OCI-LY7 (cell line): ENCODE results near the gene FAM184B. TPM values are rescaled to one million over a fixed set of nuclear protein-coding genes. Genes with fewer than 3 reads are reported as not detected.

Source experiments
- BruUV-seq: library from RNA; stranded (reverse); fragments of 400-500 nt; replicated peaks from 2 replicates; lab custom pipeline; 2021; lab: Mats Ljungman, UMichigan
- CTCF ChIA-PET: fragments of 300-600 bp; sonication (Branson Sonifier 250); formaldehyde crosslinking; loops from one replicate; lab custom pipeline; 2022; ENCODE audit warnings: antibody characterized with exemption; ENCODE audit not compliant: unreplicated experiment; lab: Charles Lee
- POLR2A ChIA-PET: fragments of 300-600 bp; sonication (Branson Sonifier 250); formaldehyde crosslinking; loops from one replicate; lab custom pipeline; 2022; ENCODE audit warnings: antibody characterized with exemption; lab: Charles Lee
- DNase-seq: peaks from one replicate; pipeline ENCODE4 v3.0.0-alpha.2; 2015; ENCODE audit warnings: low spot score
- H2AFZ ChIP-seq: fragments of 200-600 bp; sonication (generic), shearing (Covaris generic); 2 replicates; pipeline ENCODE4 v1.6.1; 2014; ENCODE audit warnings: mild to moderate bottlenecking, antibody characterized with exemption, low read length, moderate library complexity
- H3K27ac ChIP-seq: fragments of 200-600 bp; sonication (generic); 2 replicates; pipeline ENCODE4 v1.5.1; 2014; ENCODE audit warnings: mixed run types, low read depth, mild to moderate bottlenecking, moderate library complexity, low read length, inconsistent platforms; ENCODE audit not compliant: poor library complexity, severe bottlenecking
- H3K36me3 ChIP-seq: fragments of 200-600 bp; sonication (generic); 2 replicates; pipeline ENCODE4 v1.6.1; 2014; ENCODE audit warnings: mild to moderate bottlenecking, antibody characterized with exemption, low read length, moderate library complexity, mixed read lengths; ENCODE audit not compliant: insufficient read depth
- H3K4me1 ChIP-seq: fragments of 200-600 bp; sonication (generic); 2 replicates; pipeline ENCODE4 v1.5.1; 2014; ENCODE audit warnings: mild to moderate bottlenecking, low read length; ENCODE audit not compliant: insufficient read depth, poor library complexity, severe bottlenecking
- H3K4me2 ChIP-seq: fragments of 200-600 bp; sonication (generic); 2 replicates; pipeline ENCODE4 v1.6.1; 2014; ENCODE audit warnings: mild to moderate bottlenecking, low read length
- H3K4me3 ChIP-seq: fragments of 200-600 bp; sonication (generic); 2 replicates; pipeline ENCODE4 v1.5.1; 2014; ENCODE audit warnings: mild to moderate bottlenecking, low read depth, low read length; ENCODE audit not compliant: poor library complexity, severe bottlenecking
- H3K79me2 ChIP-seq: fragments of 200-600 bp; sonication (generic); 2 replicates; pipeline ENCODE4 v1.6.1; 2016; ENCODE audit warnings: low read depth, mild to moderate bottlenecking, low read length, moderate library complexity, mixed read lengths; ENCODE audit not compliant: insufficient read depth
- H3K9me2 ChIP-seq: fragments of 200-600 bp; sonication (generic); 2 replicates; pipeline ENCODE4 v1.6.1; 2016; ENCODE audit warnings: mild to moderate bottlenecking, low read length, mixed read lengths; ENCODE audit not compliant: insufficient read depth
- H3K9me3 ChIP-seq: fragments of 200-600 bp; sonication (generic); 2 replicates; pipeline ENCODE4 v1.6.1; 2014; ENCODE audit warnings: mild to moderate bottlenecking, mixed run types, low read length, mixed read lengths
- H4K20me1 ChIP-seq: fragments of 200-600 bp; sonication (generic); 2 replicates; pipeline ENCODE4 v1.6.1; 2014; ENCODE audit warnings: mild to moderate bottlenecking, antibody characterized with exemption, low read length, moderate library complexity, mixed read lengths; ENCODE audit not compliant: insufficient read depth
- CTCF ChIP-seq: fragments of 200-600 bp; sonication (generic); conservative IDR thresholded peaks from 2 replicates; pipeline ENCODE4 v1.5.1; 2014; ENCODE audit warnings: mild to moderate bottlenecking, antibody characterized with exemption, low read length, moderate library complexity, mixed read lengths
- EZH2phosphoT487 ChIP-seq: fragments of 200-600 bp; sonication (generic); IDR thresholded peaks from 2 replicates; pipeline ENCODE4 v1.6.1; 2018; ENCODE audit warnings: low read depth, borderline replicate concordance, mild to moderate bottlenecking, mixed run types, antibody characterized with exemption, low read length, moderate library complexity, mixed read lengths
- intact Hi-C: fragments of 100-400 bp; cut with micrococcal nuclease; formaldehyde crosslinking; loops from one replicate; pipeline ENCODE4 v1.10.0; 2022; ENCODE audit not compliant: unreplicated experiment
- total RNA-seq, 2 experiments: library from RNA; depleted of rRNA in 1 of 2; stranded (reverse); fragments of >200 nt in 1 of 2; shearing (Covaris generic) in 1 of 2; gene quantifications; 2 replicates each; pipeline ENCODE4 v1.2.3, GENCODE V29; 2014 to 2022

The FAM184B gene
- total RNA-seq, 2 experiments from 2014 or later: not detected

DNA sequence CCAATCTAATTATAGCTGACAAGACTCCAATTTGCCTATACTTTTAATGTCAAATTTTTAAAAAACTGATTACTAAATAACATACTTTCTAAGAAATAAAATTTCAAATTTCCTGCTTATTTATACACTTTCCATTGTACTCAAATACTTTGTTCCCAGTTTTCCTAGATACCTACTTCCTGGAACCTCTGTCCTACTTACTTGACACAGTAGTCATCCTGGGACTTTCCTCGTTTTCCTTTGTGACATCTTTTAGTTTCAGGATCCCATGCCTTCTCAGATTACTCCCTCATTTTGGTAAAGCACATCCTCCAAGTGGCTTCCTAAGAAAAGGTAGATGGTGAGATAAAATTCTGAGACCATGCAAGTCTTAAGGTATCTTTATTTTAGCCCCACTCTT, 13.3 kb upstream of the FAM184B start:
- Histone ChIP-seq H4K20me1 (no peaks in the 10 kb centered on the region), H3K27ac (no peak overlapping the region), H3K4me2 (no peak overlapping the region), H3K9me3 (no peaks in the 10 kb centered on the region; the same call in 1 of the 2 replicates), H3K36me3 (peaks cover 81% of the 10 kb centered on the region), H3K9me2 (no peaks in the 10 kb centered on the region), H3K79me2 (peaks cover 5% of the 10 kb centered on the region; the same call in 1 of the 2 replicates), H2AFZ (no peak overlapping the region), H3K4me1 (no peaks in the 10 kb centered on the region), H3K4me3 (no peak overlapping the region)
- BruUV-seq: no TSS peak
- intact Hi-C loops: no loop called here
- CTCF ChIA-PET: no interaction called here
- TF ChIP-seq CTCF: no peak
- TF ChIP-seq EZH2phosphoT487: no peak
- POLR2A ChIA-PET: interaction anchor here (2.1 kb wide), 1 partner anchor 10 kb away, joined by 10 read pairs; no protein-coding TSS in a partner anchor
- no peak for DNase-seq

- BruUV-seq: no TSS peak
- Histone ChIP-seq H2AFZ (no peak overlapping the region), H3K4me1 (peaks cover 13% of the 10 kb centered on the region), H3K27ac (no peak overlapping the region), H4K20me1 (no peaks in the 10 kb centered on the region), H3K9me2 (no peaks in the 10 kb centered on the region), H3K79me2 (no peaks in the 10 kb centered on the region; the same call in 1 of the 2 replicates), H3K36me3 (peaks cover 29% of the 10 kb centered on the region), H3K4me3 (no peak overlapping the region), H3K4me2 (no peak overlapping the region), H3K9me3 (no peaks in the 10 kb centered on the region; the same call in 1 of the 2 replicates)
- ChIA-PET CTCF (no interaction called here), POLR2A (no interaction called here)
- intact Hi-C loops: loop anchor here (5.0 kb wide), 1 partner anchor 247 kb away; no protein-coding TSS in a partner anchor
- TF ChIP-seq CTCF (no peak), EZH2phosphoT487 (no peak)
- no peak for DNase-seq
Observed at GRCh38 chr4:17788956-17789355, 7.5 kb upstream of the FAM184B start.

DNA sequence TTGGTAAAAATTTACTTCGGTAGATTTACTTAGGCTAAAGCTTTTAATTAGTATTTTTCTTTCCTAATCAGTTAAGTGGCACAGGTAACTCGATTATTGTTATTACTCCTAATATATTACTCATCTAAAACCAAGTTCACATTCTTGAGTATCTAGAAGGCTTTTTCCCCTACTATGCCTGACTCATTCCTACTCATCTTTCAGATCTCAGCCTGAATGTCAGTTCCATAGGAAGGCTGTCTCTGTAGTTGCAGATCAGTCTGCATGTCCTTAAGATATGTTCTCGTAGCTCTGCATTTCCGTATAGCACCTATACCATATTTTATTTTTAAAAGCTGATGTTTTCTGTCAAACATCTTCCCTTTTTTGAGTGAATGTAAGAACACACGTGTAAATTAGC, 5.9 kb upstream of the FAM184B start:
- no peak overlapping the region for H3K4me2 ChIP-seq
- H3K4me1 ChIP-seq: peaks cover 13% of the 10 kb centered on the region
- no peaks in the 10 kb centered on the region for H4K20me1 ChIP-seq
- ChIA-PET CTCF (no interaction called here), POLR2A (interaction anchor here (0.7 to 0.8 kb wide), 2 partner anchors 16 to 22 kb away, joined by 3 to 4 read pairs; no protein-coding TSS in a partner anchor)
- H3K4me3 ChIP-seq: no peak overlapping the region
- intact Hi-C loops: loop anchor here (5.0 kb wide), 1 partner anchor 245 kb away; no protein-coding TSS in a partner anchor
- H3K36me3 ChIP-seq: peaks cover 20% of the 10 kb centered on the region
- no peak overlapping the region for H2AFZ ChIP-seq
- no TSS peak for BruUV-seq
- TF ChIP-seq CTCF: no peak
- no peak for TF ChIP-seq EZH2phosphoT487
- no peak overlapping the region for H3K27ac ChIP-seq
- no peaks in the 10 kb centered on the region for H3K9me2 ChIP-seq
- H3K9me3 ChIP-seq: no peaks in the 10 kb centered on the region
- H3K79me2 ChIP-seq: no peaks in the 10 kb centered on the region; the same call in 1 of the 2 replicates
- DNase-seq: no peak
